Loucy (cell line): Measurements from ENCODE around the gene SSH2.

ENCODE experiments used
- H2AFZ ChIP-seq: fragments of 200-600 bp; sonication (generic); 2 replicates; pipeline ENCODE4 v1.6.0; 2016; ENCODE audit warnings: antibody characterized with exemption, mild to moderate bottlenecking, low read length, moderate library complexity
- H3F3A ChIP-seq: fragments of 200-600 bp; 2 replicates; pipeline ENCODE4 v1.6.0; 2016; ENCODE audit warnings: antibody characterized with exemption, low read depth, mild to moderate bottlenecking
- H3K27me3 ChIP-seq: fragments of 200-600 bp; sonication (generic); 2 replicates; pipeline ENCODE4 v1.6.1; 2014; ENCODE audit warnings: low read length, mild to moderate bottlenecking; ENCODE audit not compliant: insufficient read depth, poor library complexity, severe bottlenecking
- H3K36me3 ChIP-seq: fragments of 200-600 bp; sonication (generic); 2 replicates; pipeline ENCODE4 v1.6.1; 2016; ENCODE audit warnings: low read length; ENCODE audit not compliant: insufficient read depth
- H3K4me1 ChIP-seq: fragments of 200-600 bp; sonication (generic); 2 replicates; pipeline ENCODE4 v1.5.1; 2014; ENCODE audit warnings: low read length, mild to moderate bottlenecking; ENCODE audit not compliant: insufficient read depth, poor library complexity, severe bottlenecking
- H3K4me2 ChIP-seq: fragments of 200-600 bp; sonication (generic); 2 replicates; pipeline ENCODE4 v1.6.0; 2014; ENCODE audit warnings: antibody characterized with exemption, low read length, low read depth, mild to moderate bottlenecking; ENCODE audit not compliant: poor library complexity, severe bottlenecking
- H3K4me3 ChIP-seq: fragments of 200-600 bp; sonication (generic); 2 replicates; pipeline ENCODE4 v1.5.1; 2014; ENCODE audit warnings: low read length, mild to moderate bottlenecking, mixed read lengths; ENCODE audit not compliant: poor library complexity, severe bottlenecking
- H3K79me2 ChIP-seq: fragments of 200-600 bp; sonication (generic); 2 replicates; pipeline ENCODE4 v1.6.1; 2014; ENCODE audit warnings: low read length; ENCODE audit not compliant: insufficient read depth
- H3K9ac ChIP-seq: fragments of 200-600 bp; sonication (generic); 2 replicates; pipeline ENCODE4 v1.6.0; 2014; ENCODE audit warnings: mild to moderate bottlenecking, low read depth, low read length, moderate library complexity; ENCODE audit not compliant: poor library complexity, severe bottlenecking
- H3K9me2 ChIP-seq: fragments of 200-600 bp; sonication (generic); replicated peaks from 2 replicates; pipeline ENCODE4 v1.6.1; 2016; ENCODE audit warnings: low read depth, low read length, mixed read lengths
- H3K9me3 ChIP-seq: fragments of 200-600 bp; sonication (generic); 2 replicates; pipeline ENCODE4 v1.6.1; 2014; ENCODE audit warnings: mild to moderate bottlenecking, antibody characterized with exemption, low read length, low read depth; ENCODE audit not compliant: insufficient read depth
- H4K20me1 ChIP-seq: fragments of 200-600 bp; sonication (generic); 2 replicates; pipeline ENCODE4 v1.6.0; 2014; ENCODE audit warnings: antibody characterized with exemption, low read length, mild to moderate bottlenecking; ENCODE audit not compliant: insufficient read depth, poor library complexity, severe bottlenecking
- EZH2phosphoT487 ChIP-seq: fragments of 200-600 bp; IDR thresholded peaks from 2 replicates; pipeline ENCODE4 v1.6.1; 2018; ENCODE audit warnings: antibody characterized with exemption, mild to moderate bottlenecking, moderate library complexity, borderline replicate concordance
- TF ChIP-seq, protein P1 (sequence below): fragments of 200-600 bp; sonication (generic); conservative IDR thresholded peaks from 2 replicates; pipeline ENCODE4 v1.5.1; 2014; ENCODE audit warnings: mild to moderate bottlenecking, antibody characterized with exemption, low read length

Gene SSH2

DNA sequence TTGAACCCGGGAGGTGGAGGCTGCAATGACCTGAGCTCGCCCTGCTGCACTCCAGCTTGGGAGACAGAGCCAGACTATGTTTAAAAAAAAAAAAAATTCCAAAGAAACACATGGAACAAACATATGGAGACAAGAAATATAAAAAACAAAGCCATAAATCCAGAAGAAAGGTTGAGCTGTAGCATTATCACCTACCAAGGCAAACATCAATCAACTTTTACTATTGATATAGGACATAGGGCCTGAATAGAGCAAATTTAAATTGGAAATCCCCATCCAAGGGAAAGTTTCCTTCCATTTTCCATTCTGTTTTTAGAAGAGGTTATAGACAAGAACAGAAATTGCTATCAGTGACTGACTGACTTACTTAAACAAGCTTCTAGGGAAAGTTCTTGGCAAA lies 56.6 kb downstream of the SSH2 start:
- no peaks in the 10 kb centered on the region for H3K27me3 ChIP-seq
- peaks cover 92% of the 10 kb centered on the region for H3K79me2 ChIP-seq
- no peaks in the 10 kb centered on the region for H3K9me3 ChIP-seq
- no peak overlapping the region for H3K9ac ChIP-seq
- no peak overlapping the region for H2AFZ ChIP-seq
- H3K4me2 ChIP-seq: no peak overlapping the region
- H3K9me2 ChIP-seq: no peaks in the 10 kb centered on the region
- TF ChIP-seq, protein P1, sequence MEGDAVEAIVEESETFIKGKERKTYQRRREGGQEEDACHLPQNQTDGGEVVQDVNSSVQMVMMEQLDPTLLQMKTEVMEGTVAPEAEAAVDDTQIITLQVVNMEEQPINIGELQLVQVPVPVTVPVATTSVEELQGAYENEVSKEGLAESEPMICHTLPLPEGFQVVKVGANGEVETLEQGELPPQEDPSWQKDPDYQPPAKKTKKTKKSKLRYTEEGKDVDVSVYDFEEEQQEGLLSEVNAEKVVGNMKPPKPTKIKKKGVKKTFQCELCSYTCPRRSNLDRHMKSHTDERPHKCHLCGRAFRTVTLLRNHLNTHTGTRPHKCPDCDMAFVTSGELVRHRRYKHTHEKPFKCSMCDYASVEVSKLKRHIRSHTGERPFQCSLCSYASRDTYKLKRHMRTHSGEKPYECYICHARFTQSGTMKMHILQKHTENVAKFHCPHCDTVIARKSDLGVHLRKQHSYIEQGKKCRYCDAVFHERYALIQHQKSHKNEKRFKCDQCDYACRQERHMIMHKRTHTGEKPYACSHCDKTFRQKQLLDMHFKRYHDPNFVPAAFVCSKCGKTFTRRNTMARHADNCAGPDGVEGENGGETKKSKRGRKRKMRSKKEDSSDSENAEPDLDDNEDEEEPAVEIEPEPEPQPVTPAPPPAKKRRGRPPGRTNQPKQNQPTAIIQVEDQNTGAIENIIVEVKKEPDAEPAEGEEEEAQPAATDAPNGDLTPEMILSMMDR: no peak
- no peak for TF ChIP-seq EZH2phosphoT487
- peaks cover 28% of the 10 kb centered on the region for H4K20me1 ChIP-seq
- no peaks in the 10 kb centered on the region for H3F3A ChIP-seq
- H3K36me3 ChIP-seq: no peaks in the 10 kb centered on the region
- no peak overlapping the region for H3K4me3 ChIP-seq
- peaks cover 9% of the 10 kb centered on the region for H3K4me1 ChIP-seq

DNA sequence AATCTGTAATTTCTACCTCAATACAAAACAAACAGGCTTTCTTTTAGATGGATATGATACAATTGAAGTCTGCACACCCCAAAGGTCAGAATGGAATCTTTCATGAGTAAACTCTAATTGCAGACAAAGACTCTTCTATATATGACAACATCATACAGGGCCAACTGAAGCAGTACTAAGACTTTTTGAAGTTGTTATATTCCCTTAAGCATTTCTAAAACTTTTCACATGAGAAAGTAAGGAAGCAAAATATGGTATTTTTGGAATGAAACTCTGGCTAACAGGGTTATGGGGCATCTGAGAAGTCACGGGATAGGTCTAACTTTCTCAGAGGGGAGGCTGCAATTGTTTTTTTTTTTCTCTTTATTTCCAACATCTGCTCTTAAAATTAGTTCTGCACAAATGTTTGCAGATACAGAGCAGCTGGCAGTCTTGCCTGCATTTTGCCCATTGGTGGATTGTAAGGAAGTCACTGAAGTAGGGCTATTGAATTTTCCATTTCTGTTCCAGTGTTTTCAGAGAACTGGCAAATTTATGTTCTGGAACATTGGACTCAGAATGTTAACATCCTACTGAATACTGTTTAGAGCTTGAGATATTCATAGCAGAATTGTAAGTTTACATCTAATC lies 59.1 kb downstream of the SSH2 start:
- no peaks in the 10 kb centered on the region for H3K36me3 ChIP-seq
- no peak overlapping the region for H3K4me3 ChIP-seq
- TF ChIP-seq EZH2phosphoT487: no peak
- TF ChIP-seq, protein P1: no peak
- no peaks in the 10 kb centered on the region for H3K9me2 ChIP-seq
- H3K9ac ChIP-seq: no peak overlapping the region
- H2AFZ ChIP-seq: no peak overlapping the region
- H3K4me2 ChIP-seq: no peak overlapping the region
- H3K27me3 ChIP-seq: no peaks in the 10 kb centered on the region
- H3K4me1 ChIP-seq: peaks cover 9% of the 10 kb centered on the region
- H3F3A ChIP-seq: no peaks in the 10 kb centered on the region
- H3K9me3 ChIP-seq: no peaks in the 10 kb centered on the region
- H3K79me2 ChIP-seq: peaks cover 93% of the 10 kb centered on the region
- peaks cover 43% of the 10 kb centered on the region for H4K20me1 ChIP-seq

DNA sequence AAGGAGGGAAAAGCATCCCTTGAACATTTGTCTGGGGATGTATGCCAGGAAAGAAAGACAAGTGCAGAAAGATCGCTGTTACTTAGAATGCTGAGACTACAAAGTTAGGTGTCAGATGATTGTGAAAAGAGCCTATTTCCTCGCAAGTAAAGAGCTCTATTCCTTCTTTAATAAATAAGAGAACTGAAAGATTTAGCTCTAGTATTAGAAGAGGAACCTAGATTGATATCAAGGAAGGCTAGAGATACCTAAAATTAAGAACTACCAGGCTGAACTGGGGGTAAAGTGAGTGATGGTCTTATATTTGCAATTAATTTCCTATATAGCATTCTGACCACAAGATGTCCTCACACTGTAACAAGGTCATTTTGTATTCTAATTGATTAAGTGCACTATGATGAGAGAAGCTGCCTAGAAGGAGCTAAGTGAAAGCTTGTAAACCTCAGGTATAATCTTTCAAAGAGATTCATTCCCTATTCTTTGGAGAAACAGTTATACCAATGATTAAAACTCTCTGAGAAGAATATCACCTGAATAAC lies 62.3 kb downstream of the SSH2 start:
- Histone ChIP-seq H2AFZ (no peak overlapping the region), H3K4me1 (no peaks in the 10 kb centered on the region), H3K36me3 (no peaks in the 10 kb centered on the region), H3K79me2 (peaks cover 91% of the 10 kb centered on the region), H3K9me2 (no peaks in the 10 kb centered on the region), H3K9me3 (no peaks in the 10 kb centered on the region), H3K4me2 (no peak overlapping the region), H4K20me1 (peaks cover 55% of the 10 kb centered on the region), H3K4me3 (no peak overlapping the region), H3K9ac (no peak overlapping the region), H3K27me3 (no peaks in the 10 kb centered on the region), H3F3A (no peaks in the 10 kb centered on the region)
- TF ChIP-seq EZH2phosphoT487: no peak
- TF ChIP-seq, protein P1: peak; percentile 47
